HepG2 (cell line): ENCODE results near the gene XPO1. TPM values are rescaled to one million over a fixed set of nuclear protein-coding genes. Genes with fewer than 3 reads are reported as not detected.
"Not testable (repeated sequence)": the region's sequence is repeated elsewhere in the genome, so short reads cannot be mapped to it uniquely, and the experiment has no call there.

Source experiments
- ATAC-seq: fragments of 200-7000 bp; cut with Tn5 transposase; 3 replicates; pipeline ENCODE4 v1.9.1; 2020; ENCODE audit warnings: mild to moderate bottlenecking, moderate library complexity
- BruUV-seq: library from RNA; stranded (reverse); fragments of 400-500 nt; replicated peaks from 2 replicates; lab custom pipeline; 2021; lab: Mats Ljungman, UMichigan
- CTCF ChIA-PET: fragments of 300-600 bp; formaldehyde crosslinking; extraction: SDS; loops from one replicate; lab custom pipeline; 2021; ENCODE audit warnings: low total read pairs, inconsistent platforms, low intra/inter-chr PET ratio; lab: Yijun Ruan, JAX
- POLR2A ChIA-PET: fragments of 350-600 bp; sonication (Branson Sonifier 250); formaldehyde crosslinking; loops from one replicate; lab custom pipeline; 2020; ENCODE audit warnings: antibody characterized with exemption, inconsistent platforms; lab: Yijun Ruan, JAX
- DNase-seq: peaks from one replicate; pipeline ENCODE4 v3.0.0-alpha.2; 2015; ENCODE audit warnings: low spot score
- FAIRE-seq: peaks from 3 replicates; lab custom pipeline; 2011; peaks lifted over from hg19 to GRCh38; lab: Jason Lieb, UNC
- H2AFZ ChIP-seq: one replicate; pipeline ENCODE4 v1.6.1; 2011; ENCODE audit warnings: low read length, inconsistent platforms
- H3K27ac ChIP-seq: fragments of 300-600 bp; 3 replicates; pipeline ENCODE4 v1.8.0; 2011; ENCODE audit warnings: mixed run types, mild to moderate bottlenecking, mixed read lengths, low read length, inconsistent platforms; ENCODE audit not compliant: insufficient read depth; ENCODE audit errors: extremely low read length
- H3K27me3 ChIP-seq, 2 experiments: fragments of 200-600 bp in 1 of 2; 2 replicates in 1 of 2; 3 replicates in 1 of 2; pipeline versions ENCODE4 v1.6.0 to v1.8.0; 2011; ENCODE audit warnings: low read length in 2 of 2, mild to moderate bottlenecking in 2 of 2, moderate library complexity in 2 of 2, inconsistent platforms in 1 of 2; ENCODE audit not compliant: insufficient read depth in 2 of 2, control insufficient read depth in 1 of 2
- H3K36me3 ChIP-seq, 2 experiments: fragments of 200-600 bp in 1 of 2; replicated peaks in 1 of 2; 2 replicates in 1 of 2; 3 replicates in 1 of 2; pipeline versions ENCODE4 v1.5.1 to v1.8.0; 2011; ENCODE audit warnings: low read length in 2 of 2, inconsistent platforms in 1 of 2; ENCODE audit not compliant: insufficient read depth in 2 of 2, control insufficient read depth in 1 of 2
- H3K4me1 ChIP-seq: 2 replicates; pipeline ENCODE4 v1.5.1; 2012; ENCODE audit warnings: low read length, inconsistent platforms; ENCODE audit not compliant: insufficient read depth
- H3K4me2 ChIP-seq: 2 replicates; pipeline ENCODE4 v1.6.0; 2011; ENCODE audit warnings: low read depth, low read length, inconsistent platforms
- H3K4me3 ChIP-seq, 3 experiments: fragments of 200-600 bp in 1 of 3; sonication (generic), shearing (Covaris generic) in 1 of 3; replicated peaks in 1 of 3; 2 replicates each; pipeline ENCODE4 v1.5.1; 2011 to 2016; ENCODE audit warnings: low read length in 3 of 3, inconsistent platforms in 2 of 3, low read depth in 2 of 3, mild to moderate bottlenecking in 2 of 3, control low read depth in 1 of 3, mixed read lengths in 1 of 3; ENCODE audit not compliant: insufficient read depth in 1 of 3
- H3K79me2 ChIP-seq: one replicate; pipeline ENCODE4 v1.6.1; 2011; ENCODE audit warnings: low read length, inconsistent platforms; ENCODE audit not compliant: insufficient read depth
- H3K9ac ChIP-seq: 2 replicates; pipeline ENCODE4 v1.6.0; 2011; ENCODE audit warnings: mild to moderate bottlenecking, low read depth, low read length, inconsistent platforms; ENCODE audit not compliant: insufficient read depth
- H3K9me3 ChIP-seq: 2 replicates; pipeline ENCODE4 v1.5.1; 2012; ENCODE audit warnings: mild to moderate bottlenecking, low read length
- H4K20me1 ChIP-seq: 2 replicates; pipeline ENCODE4 v1.6.0; 2011; ENCODE audit warnings: inconsistent platforms, mild to moderate bottlenecking, low read length, moderate library complexity; ENCODE audit not compliant: insufficient read depth
- GMEB1 ChIP-seq: sonication (generic); formaldehyde crosslinking; IDR thresholded peaks from 2 replicates; pipeline ENCODE4 v1.5.1; 2020; ENCODE audit warnings: missing genetic modification reagents, mild to moderate bottlenecking, borderline replicate concordance
- POLR2AphosphoS2 ChIP-seq: IDR thresholded peaks from 2 replicates; pipeline ENCODE4 v1.6.1; 2011; ENCODE audit warnings: low read depth, low read length, improper control_type of control experiment
- POLR2G ChIP-seq: fragments of 200-400 bp; formaldehyde crosslinking; IDR thresholded peaks from 2 replicates; pipeline ENCODE4 v1.6.1; 2018; ENCODE audit warnings: mild to moderate bottlenecking, low read depth, low read length, moderate library complexity
- RBM22 ChIP-seq: fragments of 200-400 bp; formaldehyde crosslinking; optimal IDR thresholded peaks from 2 replicates; pipeline ENCODE3; 2017; ENCODE audit warnings: mild to moderate bottlenecking, low read length, moderate library complexity
- ZNF121 ChIP-seq: sonication (generic); formaldehyde crosslinking; IDR thresholded peaks from 2 replicates; pipeline ENCODE4 v1.5.0; 2020; ENCODE audit warnings: mild to moderate bottlenecking, missing genetic modification reagents
- ZNF362 ChIP-seq: sonication (generic); formaldehyde crosslinking; IDR thresholded peaks from 2 replicates; pipeline ENCODE4 v1.4.0; 2020; ENCODE audit warnings: missing genetic modification reagents, mild to moderate bottlenecking, borderline replicate concordance
- ZNF841 ChIP-seq: sonication (generic); formaldehyde crosslinking; IDR thresholded peaks from 2 replicates; pipeline ENCODE4 v1.8.1; 2023; ENCODE audit warnings: missing genetic modification reagents, borderline replicate concordance
- WGBS: methylation state at CpG from one replicate; pipeline ENCODE4 v1.1.6; 2017; ENCODE audit warnings: low lambda C conversion rate; 5-methylcytosine and 5-hydroxymethylcytosine counted together
- in situ Hi-C: cut with HindIII; loops from 2 replicates; pipeline ENCODE4 v1.10.0; 2017; ENCODE audit warnings: low pct_unique_long_range_greater_than_20kb; ENCODE audit not compliant: extremely low pct_ligation_motif_present
- intact Hi-C: fragments of 100-400 bp; cut with micrococcal nuclease; formaldehyde crosslinking; loops from one replicate; pipeline ENCODE4 v1.10.0; 2022; ENCODE audit not compliant: unreplicated experiment
- polyA plus RNA-seq, 8 experiments: library from polyadenylated mRNA; depleted of rRNA in 3 of 8; stranded (reverse) in 7 of 8; unstranded in 1 of 8; fragments of >200 nt; fragmentation: Illumina TruSeq in 4 of 8; extraction: Trizol in 4 of 8; gene quantifications; 2 replicates each; pipeline versions ENCODE4 v1.2.1 to v1.2.3, GENCODE V29; 2011 to 2016; ENCODE audit warnings: low read depth in 4 of 8, missing spikeins in 1 of 8, mixed read lengths in 1 of 8; ENCODE audit not compliant: insufficient read depth in 1 of 8
- total RNA-seq, 5 experiments: library from RNA; depleted of rRNA; stranded (reverse); fragments of >200 nt; fragmentation: Illumina TruSeq; extraction: Trizol; gene quantifications; 2 replicates each; pipeline ENCODE4 v1.2.3, GENCODE V29; 2016; ENCODE audit warnings: low read depth in 1 of 5

XPO1 gene
- total and polyA plus RNA-seq, 2 of the 13 experiments (the other 11 are each of a cell fraction or from before 2014, with no cell fraction given) = 67.4 to 212 TPM

GRCh38 chr2:61476929-61477589 lies 61.1 kb downstream of the XPO1 start:
- TF ChIP-seq POLR2AphosphoS2 (peak; percentile 45; the same call in 1 of the 2 replicates), GMEB1 (peak; percentile 18; the same call in 1 of the 2 replicates), RBM22 (peak; percentile 97), ZNF841 (CRISPR knock-in tag) (0 out of 2 replicates have a peak, but pooled peaks have one; percentile 20), ZNF362 (CRISPR knock-in tag) (peak; percentile 38; the same call in 1 of the 2 replicates), POLR2G (peak; percentile 53), ZNF121 (CRISPR knock-in tag) (peak; percentile 81)
- H3K27me3 ChIP-seq, H3K4me2 ChIP-seq, H3K27ac ChIP-seq, FAIRE-seq, H3K4me3 ChIP-seq, intact Hi-C loops, H3K79me2 ChIP-seq, H3K4me1 ChIP-seq, H2AFZ ChIP-seq, H4K20me1 ChIP-seq, BruUV-seq, H3K9ac ChIP-seq, CTCF ChIA-PET, POLR2A ChIA-PET, ATAC-seq, DNase-seq, in situ Hi-C loops, H3K9me3 ChIP-seq: not testable (repeated sequence)
- WGBS = 93% methylated on average over 12 of the region's 12 CpGs
- H3K36me3 ChIP-seq = peaks cover 13 to 44% of the 10 kb centered on the region in 2 experiments
